Kidney epithelial cell (primary cell): ENCODE measurements around the gene PRUNE1. TPM values are rescaled to one million over a fixed set of nuclear protein-coding genes. Genes with fewer than 3 reads are reported as not detected.
A peak's percentile ranks its signal among the peaks of the same experiment; 100 is the strongest.

Experiments
- DNase-seq: peaks from one replicate; pipeline ENCODE4 v3.0.0-alpha.2; 2010; ENCODE audit warnings: low read depth
- H3K27me3 ChIP-seq: 2 replicates; pipeline ENCODE4 v1.6.0; 2011; ENCODE audit warnings: low read length; ENCODE audit not compliant: control insufficient read depth, insufficient read depth
- H3K36me3 ChIP-seq: 2 replicates; pipeline ENCODE4 v1.5.1; 2011; ENCODE audit warnings: low read length; ENCODE audit not compliant: control insufficient read depth, insufficient read depth
- H3K4me3 ChIP-seq: 2 replicates; pipeline ENCODE4 v1.5.1; 2011; ENCODE audit warnings: low read depth, mild to moderate bottlenecking, control low read depth, low read length
- total RNA-seq: library from RNA; depleted of rRNA; stranded (reverse); fragments of >200 nt; gene quantifications from 2 replicates; pipeline ENCODE4 v1.2.3, GENCODE V29; 2015
- TF ChIP-seq, protein P1 (sequence below): IDR thresholded peaks from 2 replicates; pipeline ENCODE4 v1.5.1; 2011; ENCODE audit warnings: mild to moderate bottlenecking, moderate library complexity, low read length, control low read depth, inconsistent platforms; ENCODE audit not compliant: insufficient read depth, poor library complexity, severe bottlenecking

PRUNE1 gene
- total RNA-seq, 1 donor from 2014 or later: 15.8 TPM

DNA sequence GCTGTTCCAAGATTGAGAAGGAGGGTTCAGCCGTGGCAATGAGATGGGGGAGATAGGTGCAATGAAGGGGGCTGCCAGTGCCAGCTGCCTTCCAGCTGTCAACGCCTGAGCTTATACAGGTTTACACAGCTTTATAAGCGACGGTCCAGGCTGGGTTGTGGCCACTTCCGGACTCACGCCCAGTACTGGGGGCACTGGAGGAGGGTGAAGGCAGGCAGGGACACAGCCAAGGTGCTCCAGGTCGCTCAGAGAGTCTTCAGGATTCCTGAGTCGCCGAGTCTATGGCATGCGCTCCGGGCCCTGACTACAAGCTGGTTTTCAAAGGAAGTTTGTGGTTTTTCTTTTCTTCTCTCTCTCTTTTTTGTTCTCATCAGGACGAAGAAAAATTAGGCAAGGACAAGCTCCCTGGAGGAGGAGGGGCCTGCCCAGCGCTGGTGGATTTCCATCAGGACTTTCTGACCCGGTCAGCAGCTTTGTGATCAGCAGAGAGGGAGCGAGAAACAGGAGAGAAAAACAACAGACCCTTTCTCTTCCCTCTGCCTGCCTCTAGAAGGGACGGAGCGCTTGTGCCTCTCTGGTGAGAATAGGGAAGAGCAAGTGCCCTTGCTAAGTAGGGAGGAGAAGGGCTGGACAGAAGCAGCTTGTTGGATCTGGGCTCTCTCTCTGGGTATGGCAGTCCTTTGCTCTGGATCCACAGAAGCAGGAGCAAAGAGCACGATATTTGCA lies 1.8 kb upstream of the PRUNE1 start, which contains the start of gene MINDY1:
TSS of gene MINDY1 (minus strand) at position 576 of the 726 bp plus-strand sequence. CDS start 4,285 bp downstream, outside the sequence.
- TF ChIP-seq, protein P1, sequence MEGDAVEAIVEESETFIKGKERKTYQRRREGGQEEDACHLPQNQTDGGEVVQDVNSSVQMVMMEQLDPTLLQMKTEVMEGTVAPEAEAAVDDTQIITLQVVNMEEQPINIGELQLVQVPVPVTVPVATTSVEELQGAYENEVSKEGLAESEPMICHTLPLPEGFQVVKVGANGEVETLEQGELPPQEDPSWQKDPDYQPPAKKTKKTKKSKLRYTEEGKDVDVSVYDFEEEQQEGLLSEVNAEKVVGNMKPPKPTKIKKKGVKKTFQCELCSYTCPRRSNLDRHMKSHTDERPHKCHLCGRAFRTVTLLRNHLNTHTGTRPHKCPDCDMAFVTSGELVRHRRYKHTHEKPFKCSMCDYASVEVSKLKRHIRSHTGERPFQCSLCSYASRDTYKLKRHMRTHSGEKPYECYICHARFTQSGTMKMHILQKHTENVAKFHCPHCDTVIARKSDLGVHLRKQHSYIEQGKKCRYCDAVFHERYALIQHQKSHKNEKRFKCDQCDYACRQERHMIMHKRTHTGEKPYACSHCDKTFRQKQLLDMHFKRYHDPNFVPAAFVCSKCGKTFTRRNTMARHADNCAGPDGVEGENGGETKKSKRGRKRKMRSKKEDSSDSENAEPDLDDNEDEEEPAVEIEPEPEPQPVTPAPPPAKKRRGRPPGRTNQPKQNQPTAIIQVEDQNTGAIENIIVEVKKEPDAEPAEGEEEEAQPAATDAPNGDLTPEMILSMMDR: peak; percentile 64
- Histone ChIP-seq H3K4me3 (peak within 1 kb of the TSS; percentile 43), H3K27me3 (no peaks in the 10 kb centered on the region), H3K36me3 (no peaks in the 10 kb centered on the region)
- peak; percentile 67 for DNase-seq

DNA sequence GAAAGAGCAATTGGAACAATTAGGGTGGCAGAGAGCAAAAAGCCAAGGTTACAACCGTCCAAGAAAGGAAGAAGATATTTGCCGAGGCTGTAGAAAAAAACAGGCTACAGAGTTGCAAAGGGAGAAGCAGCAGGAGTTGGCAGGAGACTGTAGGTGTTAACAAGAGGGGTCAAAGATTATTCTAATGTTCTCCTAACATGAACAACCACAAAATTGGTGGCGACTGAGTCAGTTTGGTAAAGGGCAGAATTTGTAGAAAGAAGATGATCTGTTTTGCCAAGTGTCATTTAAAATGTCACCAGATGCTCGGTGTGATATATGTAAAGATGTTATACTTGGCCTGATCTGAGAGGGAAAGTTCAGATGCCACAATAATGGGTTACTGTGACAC lies 401 bp upstream of the PRUNE1 start:
- Histone ChIP-seq H3K4me3 (peak overlapping the region; percentile 79), H3K36me3 (no peaks in the 10 kb centered on the region), H3K27me3 (no peaks in the 10 kb centered on the region)
- TF ChIP-seq, protein P1: no peak
- DNase-seq: no peak

DNA sequence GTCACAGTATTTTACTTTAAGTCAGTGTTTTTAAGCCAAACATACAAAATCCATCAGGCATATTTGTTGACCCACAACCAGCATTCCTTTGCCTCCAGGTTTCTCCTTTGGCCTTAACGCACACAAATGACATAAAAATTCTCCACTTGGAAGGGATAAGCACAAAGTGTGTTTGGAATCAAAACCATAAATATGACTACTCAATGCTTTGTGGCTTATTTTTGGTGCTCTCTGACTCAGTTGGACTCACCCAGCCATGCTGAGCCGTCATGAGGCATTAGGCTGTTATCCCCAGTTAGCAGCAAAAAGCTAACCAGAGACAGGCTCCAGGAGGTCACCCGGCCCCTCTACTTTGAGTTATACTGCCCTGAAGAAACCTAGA lies 948 bp downstream of the PRUNE1 start:
- H3K4me3 ChIP-seq: peak overlapping the region; percentile 79
- TF ChIP-seq, protein P1: no peak
- no peaks in the 10 kb centered on the region for H3K36me3 ChIP-seq
- DNase-seq: no peak
- no peaks in the 10 kb centered on the region for H3K27me3 ChIP-seq

DNA sequence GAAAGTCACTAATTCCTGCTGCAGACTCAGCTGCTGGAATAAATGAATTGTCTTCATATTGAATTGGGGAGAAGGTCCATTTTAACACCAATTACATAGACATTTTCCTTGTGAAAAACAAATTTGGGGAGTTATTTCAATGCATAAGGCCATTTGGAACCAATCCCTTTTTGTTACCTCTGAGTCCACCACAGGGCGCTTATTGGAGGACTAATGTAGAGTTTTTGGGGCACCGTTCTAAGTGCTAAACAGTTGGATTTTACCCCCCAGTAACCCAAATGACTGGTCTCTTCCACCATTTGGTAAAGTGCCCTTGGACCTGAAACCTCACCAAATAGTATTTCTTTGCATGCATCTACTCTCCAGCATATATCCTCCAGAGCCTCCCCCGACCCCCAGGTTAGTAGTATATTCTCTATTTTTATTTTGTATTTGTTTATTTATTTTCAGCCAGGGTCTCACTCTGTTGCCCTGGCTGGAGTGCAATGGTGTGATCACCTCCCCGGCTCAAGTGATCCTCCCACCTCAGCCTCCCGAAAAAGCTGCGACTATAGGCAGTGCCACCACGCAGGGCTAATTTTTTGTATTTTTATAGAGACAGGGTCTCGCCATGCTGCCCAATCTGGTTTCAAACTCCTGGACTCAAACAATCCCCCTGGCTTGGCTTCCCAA lies 1.6 kb downstream of the PRUNE1 start:
- H3K4me3 ChIP-seq: no peak overlapping the region
- H3K36me3 ChIP-seq: no peaks in the 10 kb centered on the region
- TF ChIP-seq, protein P1: no peak

DNA sequence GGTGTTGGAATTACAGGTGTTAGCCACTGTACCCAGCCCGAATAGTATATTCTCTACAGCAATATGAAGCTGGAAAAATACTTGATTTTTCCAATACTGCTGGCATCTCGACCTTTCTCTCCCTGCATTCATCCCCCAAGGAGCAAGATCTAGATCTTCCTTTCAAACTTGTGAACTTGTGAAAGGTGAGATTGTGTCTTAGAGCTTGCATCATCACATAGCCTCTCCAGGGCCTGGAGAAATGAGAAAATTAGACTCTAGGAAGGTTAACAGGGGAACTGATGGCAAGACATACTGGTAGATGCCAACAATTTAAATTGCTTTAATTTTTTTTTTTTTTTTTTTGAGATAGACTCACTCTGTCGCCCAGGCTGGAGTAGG lies 2.1 kb downstream of the PRUNE1 start:
- DNase-seq: no peak
- Histone ChIP-seq H3K27me3 (no peaks in the 10 kb centered on the region), H3K4me3 (no peak overlapping the region), H3K36me3 (no peaks in the 10 kb centered on the region)
- TF ChIP-seq, protein P1: no peak

More for the DNA sequence above, 1.6 kb downstream of the PRUNE1 start:
- H3K27me3 ChIP-seq: no peaks in the 10 kb centered on the region
- DNase-seq: no peak
